Thyroid gland (tissue), 4 donors: ENCODE results near the gene PARP14. TPM values are rescaled to one million over a fixed set of nuclear protein-coding genes. Genes with fewer than 3 reads are reported as not detected.
"Not testable (repeated sequence)": the region's sequence is repeated elsewhere in the genome, so short reads cannot be mapped to it uniquely, and the experiment has no call there.

ENCODE experiments used
- DNase-seq, 2 donors: peaks; one replicate each; pipeline ENCODE4 v3.0.0-alpha.2; 2019
- H3K27ac ChIP-seq, 3 donors: fragments of 200-600 bp; sonication (generic); 1 replicate in 2 of 3; 2 replicates in 1 of 3; pipeline ENCODE4 v1.5.1; 2016 to 2019; ENCODE audit warnings: mild to moderate bottlenecking in 1 of 3, moderate library complexity in 1 of 3
- H3K27me3 ChIP-seq: fragments of 200-600 bp; sonication (generic); one replicate; pipeline ENCODE4 v1.5.1; 2019
- H3K36me3 ChIP-seq, 2 donors: fragments of 200-600 bp; sonication (generic); one replicate each; pipeline ENCODE4 v1.5.1; 2016 to 2019
- H3K4me1 ChIP-seq, 2 donors: fragments of 200-600 bp; sonication (generic); one replicate each; pipeline ENCODE4 v1.5.1; 2017 to 2019
- H3K4me3 ChIP-seq, 3 donors: fragments of 200-600 bp; sonication (generic); replicated peaks in 1 of 3; 1 replicate in 2 of 3; 2 replicates in 1 of 3; pipeline ENCODE4 v1.5.1; 2016; ENCODE audit warnings: mild to moderate bottlenecking in 1 of 3
- H3K9me3 ChIP-seq: fragments of 200-600 bp; sonication (generic); one replicate; pipeline ENCODE4 v1.5.1; 2017
- CTCF ChIP-seq, 6 experiments: fragments of 200-600 bp in 3 of 6; fragments of 450-650 bp in 3 of 6; sonication (generic) in 3 of 6; IDR thresholded peaks; one replicate each; pipeline ENCODE4 v1.5.1; 2016 to 2019; ENCODE audit warnings: antibody characterized with exemption in 6 of 6, mild to moderate bottlenecking in 2 of 6, inconsistent platforms in 1 of 6, moderate library complexity in 1 of 6
- POLR2A ChIP-seq, 2 donors: fragments of 450-650 bp; IDR thresholded peaks; one replicate each; pipeline ENCODE4 v1.6.1; 2017; ENCODE audit warnings: antibody characterized with exemption in 2 of 2, mild to moderate bottlenecking in 2 of 2, moderate library complexity in 1 of 2
- WGBS, 2 donors: methylation state at CpG; one replicate each; pipeline ENCODE4 v1.1.5; 2017; 5-methylcytosine and 5-hydroxymethylcytosine counted together
- intact Hi-C: fragments of 100-400 bp; cut with DNase I; formaldehyde crosslinking; loops from one replicate; pipeline ENCODE4 v1.15.1; 2023
- total RNA-seq, 4 donors: library from RNA; depleted of rRNA; stranded (reverse); fragments of >200 nt; gene quantifications; one replicate each; pipeline ENCODE4 v1.2.3, GENCODE V29; 2016

Gene PARP14
- total RNA-seq, 4 donors from 2014 or later, result 44.5 to 107 (median 69.4) TPM

GRCh38 chr3:122695927-122696561 is 15.4 kb downstream of the PARP14 start:
- Histone ChIP-seq H3K4me1 (peaks cover 0 to 7% of the 10 kb centered on the region in 2 donors), H3K36me3 (peaks cover 29 to 44% of the 10 kb centered on the region in 2 donors), H3K4me3 (no peak overlapping the region), H3K27me3 (no peaks in the 10 kb centered on the region), H3K9me3 (no peaks in the 10 kb centered on the region), H3K27ac (no peak overlapping the region)
- TF ChIP-seq POLR2A (IDR thresholded peaks at IDR 0.05) (no peak), CTCF (IDR thresholded peaks at IDR 0.05) (no peak)
- no peak for DNase-seq
- intact Hi-C loops, result no loop called here

- H3K4me3 ChIP-seq, result no peak overlapping the region
- intact Hi-C loops, result no loop called here
- 55 to 66% methylated on average over 2 of the region's 2 CpGs for WGBS, 2 donors
- H3K27ac ChIP-seq, result no peak overlapping the region
- no peaks in the 10 kb centered on the region for H3K27me3 ChIP-seq
- peak; percentile 22 to 35 for DNase-seq
- no peaks in the 10 kb centered on the region for H3K9me3 ChIP-seq
- TF ChIP-seq CTCF (IDR thresholded peaks at IDR 0.05), result no peak
- TF ChIP-seq POLR2A (IDR thresholded peaks at IDR 0.05), result no peak
- H3K36me3 ChIP-seq, result peaks cover 33 to 37% of the 10 kb centered on the region in 2 donors
- peaks cover 0 to 7% of the 10 kb centered on the region in 2 donors for H3K4me1 ChIP-seq
Observed at GRCh38 chr3:122697952-122698620, 17.4 kb downstream of the PARP14 start.

GRCh38 chr3:122700193-122700592 is 19.6 kb downstream of the PARP14 start:
- no peak overlapping the region for H3K27ac ChIP-seq
- no peak overlapping the region for H3K4me3 ChIP-seq
- no peaks in the 10 kb centered on the region for H3K27me3 ChIP-seq
- no peak for DNase-seq
- peaks cover 24 to 32% of the 10 kb centered on the region in 2 donors for H3K36me3 ChIP-seq
- intact Hi-C loops, result no loop called here
- peaks cover 0 to 7% of the 10 kb centered on the region in 2 donors for H3K4me1 ChIP-seq
- no peaks in the 10 kb centered on the region for H3K9me3 ChIP-seq
- WGBS, 2 donors, result 86 to 89% methylated on average over 2 of the region's 2 CpGs
- TF ChIP-seq CTCF (IDR thresholded peaks at IDR 0.05) (no peak), POLR2A (IDR thresholded peaks at IDR 0.05) (no peak)

GRCh38 chr3:122705379-122705778 is 24.7 kb downstream of the PARP14 start:
- 96 to 100% methylated on average over 1 of the region's 1 CpG for WGBS, 2 donors
- H3K36me3 ChIP-seq, result peaks cover 13 to 25% of the 10 kb centered on the region in 2 donors
- TF ChIP-seq POLR2A (IDR thresholded peaks at IDR 0.05), result no peak
- no peak for TF ChIP-seq CTCF (IDR thresholded peaks at IDR 0.05)
- no peak for DNase-seq
- intact Hi-C loops, result no loop called here
- no peaks in the 10 kb centered on the region for H3K9me3 ChIP-seq
- H3K27me3 ChIP-seq, result no peaks in the 10 kb centered on the region
- no peaks in the 10 kb centered on the region for H3K4me1 ChIP-seq
- no peak overlapping the region for H3K4me3 ChIP-seq
- no peak overlapping the region for H3K27ac ChIP-seq

- H3K4me3 ChIP-seq, intact Hi-C loops: not testable (repeated sequence)
- peaks cover 24 to 25% of the 10 kb centered on the region in 2 donors for H3K36me3 ChIP-seq
Observed at GRCh38 chr3:122710616-122711251, 30.1 kb downstream of the PARP14 start.

More at GRCh38 chr3:122710616-122711251, 30.1 kb downstream of the PARP14 start:
- H3K4me1 ChIP-seq, H3K27ac ChIP-seq, H3K9me3 ChIP-seq, H3K27me3 ChIP-seq, DNase-seq: not testable (repeated sequence)
- 95 to 98% methylated on average over 1 of the region's 1 CpG for WGBS, 2 donors
